GM21737 (cell line): ENCODE measurements around the gene SSRP1.
"Not testable (repeated sequence)": the region's sequence is repeated elsewhere in the genome, so short reads cannot be mapped to it uniquely, and the experiment has no call there.

Experiments used
- ATAC-seq: cut with Tn5 transposase; IDR thresholded peaks from one replicate; pipeline ENCODE4 v1.9.1; 2021; ENCODE audit warnings: mild to moderate bottlenecking, moderate library complexity; ENCODE audit not compliant: unreplicated experiment

SSRP1 gene

DNA sequence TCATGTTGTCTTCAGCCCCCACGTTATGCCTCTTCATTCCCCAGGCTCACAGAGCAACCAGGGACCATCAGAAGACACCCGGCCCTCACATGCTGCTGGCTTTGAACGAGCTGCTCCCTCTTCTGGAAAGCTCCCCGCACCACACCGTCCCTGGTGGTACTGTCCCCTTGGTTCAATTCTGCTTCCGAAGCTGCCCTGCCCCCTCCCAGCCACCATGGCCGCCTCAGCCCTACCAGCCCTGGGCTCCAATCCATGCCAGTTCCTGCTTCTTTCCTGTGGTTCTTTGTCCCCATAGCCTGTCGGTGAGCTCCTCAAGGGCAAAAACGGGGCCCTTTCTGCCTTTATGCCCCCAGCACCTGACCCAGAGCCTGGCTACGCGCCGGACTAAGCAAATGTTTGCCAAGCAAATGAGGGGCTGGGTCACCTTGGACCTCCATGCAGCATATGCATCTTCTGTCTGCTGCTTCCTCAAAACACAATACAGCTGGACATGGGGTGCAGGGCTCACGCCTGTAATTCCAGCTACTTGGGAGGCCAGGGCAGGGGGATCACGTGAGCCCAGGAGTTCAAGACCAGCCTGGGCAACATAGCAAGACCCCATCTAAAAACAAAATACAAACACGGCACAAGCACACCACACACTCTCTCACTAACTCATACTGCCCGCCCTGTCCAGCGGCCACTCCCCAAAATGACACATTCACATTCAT, 32.3 kb downstream of the SSRP1 start:
- no peak for ATAC-seq

DNA sequence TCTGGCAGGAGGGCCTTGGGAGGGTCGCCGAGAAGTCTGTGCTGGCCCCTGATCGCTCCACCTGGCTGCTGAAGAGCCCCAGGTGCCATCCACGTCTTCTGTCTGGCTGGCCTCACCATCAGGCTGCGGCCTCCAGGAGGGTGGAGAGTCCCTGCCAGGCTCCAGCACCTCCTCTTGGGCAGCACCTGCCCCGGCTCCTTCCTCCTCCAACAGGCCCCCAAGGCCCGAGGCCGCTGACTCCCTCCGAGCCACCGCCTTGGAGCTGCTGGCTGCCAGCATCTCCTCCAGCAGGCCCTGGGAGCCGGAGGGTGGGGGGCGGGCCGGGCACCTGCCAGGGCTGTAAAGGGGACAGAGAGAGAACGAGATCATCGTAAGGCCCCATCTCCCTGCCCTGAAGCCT, 33.2 kb downstream of the SSRP1 start:
- no peak for ATAC-seq

DNA sequence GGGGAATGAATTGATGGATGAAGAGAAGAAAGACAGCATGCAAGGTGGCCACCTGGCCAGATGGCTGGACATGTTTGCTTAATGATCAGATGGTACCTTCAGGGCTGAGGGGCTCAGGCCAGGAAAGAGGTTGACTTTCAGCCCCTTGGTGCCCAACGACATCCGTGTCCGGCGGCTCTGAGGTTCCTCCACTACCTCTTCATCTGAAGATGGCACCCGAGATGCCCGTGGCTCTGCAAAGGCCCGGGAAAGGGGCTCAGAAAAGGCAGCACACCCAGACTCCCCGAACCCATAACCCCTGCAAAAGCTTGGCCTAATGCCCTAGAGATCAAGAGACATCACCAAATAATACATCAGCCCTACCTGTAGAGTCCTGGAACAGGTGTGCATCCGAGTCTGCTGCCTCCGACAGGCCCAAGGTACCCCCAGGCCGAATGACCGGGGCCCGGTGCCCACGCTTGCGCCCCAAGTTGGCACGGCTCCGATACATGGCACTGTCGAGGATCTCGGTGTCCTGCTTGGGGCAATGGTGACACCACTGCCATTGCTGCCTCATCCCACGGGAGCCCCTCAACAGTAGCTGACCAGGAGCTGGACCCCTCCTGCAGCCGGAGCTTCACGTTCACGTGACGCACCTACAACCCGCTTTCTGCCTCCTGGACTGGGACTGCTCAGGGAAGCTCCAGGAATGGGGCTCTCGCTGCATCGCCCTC, 33.8 kb downstream of the SSRP1 start:
- no peak for ATAC-seq

DNA sequence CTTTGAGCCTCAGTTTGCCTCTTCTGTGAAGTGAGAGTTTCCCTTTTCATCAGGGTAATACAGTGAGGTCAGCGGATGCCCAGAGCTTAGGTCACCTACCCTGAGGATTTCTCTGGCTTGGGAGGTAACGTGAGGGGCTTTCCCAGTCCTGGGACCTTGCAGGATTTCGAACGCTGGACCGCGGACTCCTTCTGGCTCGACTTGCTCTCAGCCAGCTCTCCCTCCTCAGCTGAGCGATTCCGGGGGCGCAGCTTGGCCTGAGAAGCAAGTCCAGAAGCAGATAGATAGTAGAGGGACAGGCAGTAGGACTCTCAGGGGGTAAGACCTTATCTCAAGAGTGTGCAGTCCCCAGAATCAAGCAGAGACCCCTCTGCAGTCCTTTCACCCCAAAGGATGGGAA, 34.9 kb downstream of the SSRP1 start:
- ATAC-seq, result no peak

DNA sequence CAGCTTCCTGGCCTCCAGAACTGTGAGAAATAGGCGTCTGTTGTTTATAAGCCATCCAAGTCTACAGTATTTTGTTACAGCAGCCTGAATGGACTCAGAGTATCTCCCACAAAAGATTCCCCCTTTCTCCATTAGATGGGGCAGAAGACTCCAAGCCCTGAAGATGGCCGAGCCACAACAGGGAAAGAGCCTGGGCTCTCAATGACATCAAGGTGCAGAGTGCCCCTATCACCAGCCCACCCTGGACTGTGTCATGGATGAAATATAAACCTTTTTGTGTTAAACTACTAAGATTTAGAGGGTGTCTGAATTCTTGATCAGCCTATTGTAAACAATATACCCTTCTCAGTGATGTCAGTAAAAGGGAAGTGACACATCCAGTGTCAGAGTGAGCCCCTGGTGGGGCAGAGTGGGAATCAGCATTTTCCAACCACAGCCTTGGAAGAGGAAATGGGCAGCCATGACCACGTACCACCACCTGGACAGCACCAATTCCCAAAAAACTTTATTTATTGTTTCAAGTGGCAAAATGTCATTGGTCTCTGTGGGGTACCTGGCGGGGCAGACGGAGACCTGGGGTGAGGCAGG, 36.4 kb downstream of the SSRP1 start:
- ATAC-seq, result no peak

DNA sequence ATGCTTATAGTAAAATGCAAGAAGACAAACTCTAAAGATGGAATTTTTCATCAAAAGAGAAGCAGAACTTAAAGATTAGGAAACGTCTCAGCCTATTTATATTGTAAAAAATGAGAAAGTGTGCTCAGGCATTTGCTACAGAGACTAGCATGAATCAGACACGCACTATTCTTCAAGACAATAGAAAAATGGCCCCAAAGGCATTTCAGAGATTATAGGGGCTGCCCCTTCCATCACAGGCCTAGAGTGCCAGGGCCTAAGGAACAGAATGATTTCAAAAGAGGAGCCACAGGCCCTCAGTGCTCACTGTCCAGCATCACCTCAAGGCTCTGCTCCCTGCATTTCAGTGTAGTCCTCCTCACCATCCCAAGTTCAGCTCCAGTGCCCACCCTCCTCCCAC, 38.5 kb downstream of the SSRP1 start:
- ATAC-seq, result no peak

DNA sequence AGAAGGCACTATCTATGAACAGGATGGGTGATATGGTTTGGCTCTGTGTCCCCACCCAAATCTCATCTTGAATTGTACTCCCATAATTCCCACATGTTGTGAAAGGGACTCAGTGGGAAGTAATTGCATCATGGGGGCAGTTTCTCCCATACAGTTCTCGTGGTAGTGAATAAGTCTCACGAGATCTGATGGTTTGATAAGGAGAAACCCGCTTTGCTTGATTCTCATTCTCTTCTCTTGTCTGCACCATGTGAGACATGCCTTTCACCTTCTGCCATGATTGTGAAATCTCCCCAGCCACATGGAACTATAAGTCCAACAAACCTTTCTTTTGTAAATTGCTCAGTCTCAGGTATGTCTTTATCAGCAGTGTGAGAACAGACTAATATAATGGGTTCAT, 39.5 kb downstream of the SSRP1 start:
- ATAC-seq, result not testable (repeated sequence)

DNA sequence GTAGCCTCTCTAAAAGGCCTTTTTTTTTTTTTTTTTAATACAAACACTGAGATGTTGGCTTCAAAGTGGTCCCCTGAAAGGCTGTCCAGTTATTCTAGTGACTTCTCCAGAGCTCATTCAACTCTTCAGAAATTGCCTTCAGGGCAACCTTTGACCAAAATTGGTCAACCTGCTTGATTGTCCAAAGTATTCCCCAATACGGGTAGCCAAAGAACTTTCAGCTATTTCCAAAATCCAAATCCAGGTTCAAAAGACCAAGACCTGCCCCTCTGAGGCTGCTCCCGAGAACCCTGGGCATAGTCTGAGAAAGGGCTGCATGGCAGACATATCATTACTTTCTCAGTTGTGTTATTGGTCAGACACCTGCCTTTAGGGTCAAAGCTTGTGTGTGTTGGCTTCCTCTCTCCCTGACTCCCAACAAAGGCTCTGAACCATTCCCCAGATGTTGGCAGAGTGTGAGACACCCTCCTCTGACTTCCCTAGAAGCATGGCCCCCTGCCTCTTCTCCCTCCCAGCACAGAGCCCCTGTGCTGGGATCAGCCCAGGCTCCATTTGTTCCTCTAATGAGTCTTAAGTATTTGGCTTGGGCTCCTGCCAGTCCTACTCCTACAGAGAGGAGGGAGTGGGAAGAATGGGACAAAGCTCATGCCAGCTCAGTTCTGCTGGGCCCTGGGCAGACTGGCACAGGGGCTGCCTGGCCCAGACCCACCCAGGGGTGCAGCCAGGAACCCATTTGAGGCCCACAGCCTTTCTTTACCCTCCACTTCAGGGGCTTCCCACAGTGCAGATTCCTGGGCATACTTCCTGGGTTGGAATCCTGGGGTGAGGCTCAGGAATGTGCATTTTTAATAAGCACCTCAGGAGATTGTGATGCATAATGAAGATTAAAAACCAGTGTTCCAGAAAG, 41.2 kb downstream of the SSRP1 start:
- no peak for ATAC-seq

DNA sequence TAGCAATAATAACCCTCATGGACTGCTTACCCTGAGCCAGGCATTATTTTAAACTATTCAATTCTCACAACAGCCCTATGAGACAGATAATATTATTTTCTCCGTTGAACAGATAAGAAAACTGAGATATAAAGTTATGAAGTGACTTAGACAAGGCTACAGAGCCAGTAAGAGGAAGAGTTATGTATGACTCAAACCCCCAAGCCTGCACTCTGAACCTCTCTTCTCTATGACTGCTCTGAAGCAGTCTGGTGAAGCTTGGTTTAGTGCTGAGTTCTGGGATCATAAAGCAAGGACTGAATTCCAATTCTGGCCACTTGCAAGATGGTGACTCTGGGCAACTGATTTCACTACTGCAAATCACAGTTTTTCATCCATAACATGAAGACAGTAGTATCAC, 45.4 kb downstream of the SSRP1 start:
- no peak for ATAC-seq

DNA sequence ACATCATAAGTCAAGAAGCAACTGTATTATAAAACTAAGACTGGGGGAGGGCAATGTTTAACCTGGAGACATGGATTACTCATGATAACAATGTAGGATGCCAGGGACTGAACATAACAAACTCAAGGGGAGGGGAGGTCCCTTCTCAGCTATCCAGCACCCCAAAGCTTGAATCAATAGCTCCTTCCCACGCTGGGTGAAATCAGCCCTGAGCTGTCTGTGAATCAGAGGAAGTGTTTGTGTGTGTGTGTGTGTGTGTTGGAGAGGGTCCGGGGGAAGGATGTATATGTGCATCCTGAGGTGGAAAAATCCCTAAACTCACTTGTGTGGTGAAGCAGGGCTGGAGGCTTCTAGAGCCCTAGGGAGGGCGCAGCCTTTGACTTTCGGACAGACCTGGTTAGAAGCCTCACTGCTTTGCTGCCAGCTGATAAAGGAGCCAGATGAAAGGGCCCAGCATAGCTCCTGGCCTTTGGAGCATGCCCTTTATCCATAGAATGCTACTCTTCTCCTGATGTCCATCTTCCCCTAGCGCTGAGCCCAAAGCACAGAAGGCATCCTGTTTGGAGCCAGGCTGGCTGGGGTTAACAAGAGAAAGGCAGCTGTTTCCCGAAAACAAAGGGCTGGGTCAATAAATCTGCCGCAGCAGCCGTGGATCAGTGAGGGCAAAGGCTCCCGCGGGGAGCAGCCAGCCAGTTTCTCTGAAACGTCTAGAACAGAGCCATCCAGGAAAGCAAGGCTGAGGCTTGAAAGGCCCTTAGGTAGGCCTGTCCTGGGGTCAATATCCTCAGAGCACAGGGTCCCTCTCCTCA, 46.7 kb downstream of the SSRP1 start:
- ATAC-seq, result no peak

DNA sequence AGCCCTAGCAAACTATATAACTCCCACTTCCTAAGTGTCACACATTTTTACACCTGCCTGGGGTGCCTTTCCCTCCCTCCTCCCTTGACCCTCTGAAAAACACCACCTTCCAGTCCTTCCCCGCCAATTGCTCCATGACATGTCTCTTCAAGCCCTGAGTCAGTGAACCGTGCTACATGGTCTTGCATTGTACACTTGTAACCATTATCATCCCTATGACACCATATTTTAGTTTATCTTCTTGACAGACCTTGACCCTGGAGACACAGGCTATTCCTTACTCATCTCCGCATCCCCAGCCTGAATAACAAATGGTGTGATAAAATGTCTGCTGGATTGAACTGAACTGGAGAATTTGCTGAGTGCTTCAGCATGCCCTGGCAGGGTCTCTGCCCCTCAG, 47.8 kb downstream of the SSRP1 start:
- no peak for ATAC-seq

DNA sequence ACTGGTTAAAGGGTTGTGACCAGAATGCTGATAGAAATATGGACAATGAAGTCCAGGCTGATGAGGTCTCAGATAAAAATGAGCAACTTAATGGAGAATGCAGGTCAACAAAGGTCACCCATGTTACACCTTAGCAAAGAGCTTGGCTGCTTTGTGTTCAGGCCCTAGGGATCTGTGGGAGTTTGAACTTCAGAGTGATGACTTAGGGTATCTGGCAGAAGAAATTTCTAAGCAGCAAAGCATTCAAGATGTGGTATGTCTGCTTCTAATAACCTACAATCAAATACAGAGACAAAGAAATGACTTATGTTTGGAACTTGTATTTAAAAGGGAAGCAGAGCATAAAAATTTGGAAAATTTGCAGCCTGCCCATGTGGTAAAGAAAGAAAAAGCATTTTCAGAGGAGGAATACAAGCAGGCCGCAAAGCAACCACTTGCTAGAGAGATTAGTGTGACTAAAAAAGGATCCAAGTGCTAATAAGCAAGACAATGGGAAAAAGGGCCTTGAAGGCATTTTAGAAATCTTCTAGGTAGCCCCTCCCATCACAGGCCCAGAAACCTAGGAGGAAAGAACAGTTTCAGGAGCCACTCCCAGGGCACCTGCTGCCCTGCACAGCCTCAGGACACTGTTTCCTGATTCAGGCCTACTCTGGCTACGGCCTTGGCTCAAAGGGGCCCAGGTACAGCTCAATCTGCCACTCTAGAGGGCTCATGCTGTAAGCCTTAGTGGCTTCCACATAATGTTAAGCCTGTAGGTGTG, 52.3 kb downstream of the SSRP1 start:
- no peak for ATAC-seq

DNA sequence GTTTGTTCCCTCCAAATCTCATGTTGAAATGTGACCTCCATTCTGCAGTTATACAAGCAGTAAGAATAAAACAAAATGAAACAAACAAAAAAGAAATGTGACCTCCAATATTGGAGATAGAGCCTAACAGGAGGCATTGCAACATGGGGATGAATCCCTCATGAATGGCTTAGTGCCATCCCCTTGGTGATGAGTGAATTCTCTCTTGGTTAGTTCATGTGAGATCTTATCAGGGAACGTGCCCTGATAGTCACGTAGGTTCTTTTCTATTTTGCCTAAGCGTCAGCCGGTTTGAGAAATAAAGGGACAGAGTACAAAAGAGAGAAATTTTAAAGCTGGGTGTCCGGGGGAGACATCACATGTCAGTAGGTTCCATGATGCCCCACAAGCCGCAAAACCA, 54.1 kb downstream of the SSRP1 start:
- not testable (repeated sequence) for ATAC-seq

DNA sequence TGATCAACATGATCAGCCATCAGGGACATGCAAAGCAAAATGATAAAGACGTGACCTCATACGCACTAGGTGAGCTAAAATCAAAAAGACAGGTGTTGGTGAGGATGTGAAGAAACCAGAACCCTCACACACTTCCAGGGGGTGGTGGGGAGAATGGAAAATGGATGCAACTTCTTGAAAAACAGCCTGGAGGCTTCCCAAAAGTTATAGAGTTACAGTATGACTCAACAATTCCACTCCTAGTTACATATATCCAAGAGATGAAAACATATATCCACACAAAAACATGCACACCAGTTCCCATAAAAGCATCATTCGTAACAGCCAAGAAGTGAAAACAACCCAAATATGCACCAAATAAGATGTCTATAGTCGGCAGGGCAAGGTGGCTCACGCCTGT, 56.6 kb downstream of the SSRP1 start:
- no peak for ATAC-seq

DNA sequence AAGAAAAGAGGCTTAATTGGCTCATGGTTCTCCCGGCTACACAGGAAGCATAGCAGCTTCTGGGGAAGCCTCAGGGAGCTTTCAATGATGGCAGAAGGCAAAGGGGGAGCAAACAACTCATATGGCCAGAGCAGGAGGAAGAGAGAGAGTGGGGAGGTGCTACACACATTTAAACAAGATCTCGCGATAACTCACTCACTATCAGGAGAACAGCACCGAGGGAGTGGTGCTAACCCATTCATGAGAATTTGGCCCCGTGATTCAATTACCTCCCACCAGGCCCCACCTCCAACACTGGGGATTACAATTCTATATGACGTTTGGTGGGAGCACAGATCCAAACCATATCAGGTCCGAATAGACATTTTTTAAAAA, 57.0 kb downstream of the SSRP1 start:
- ATAC-seq, result no peak

DNA sequence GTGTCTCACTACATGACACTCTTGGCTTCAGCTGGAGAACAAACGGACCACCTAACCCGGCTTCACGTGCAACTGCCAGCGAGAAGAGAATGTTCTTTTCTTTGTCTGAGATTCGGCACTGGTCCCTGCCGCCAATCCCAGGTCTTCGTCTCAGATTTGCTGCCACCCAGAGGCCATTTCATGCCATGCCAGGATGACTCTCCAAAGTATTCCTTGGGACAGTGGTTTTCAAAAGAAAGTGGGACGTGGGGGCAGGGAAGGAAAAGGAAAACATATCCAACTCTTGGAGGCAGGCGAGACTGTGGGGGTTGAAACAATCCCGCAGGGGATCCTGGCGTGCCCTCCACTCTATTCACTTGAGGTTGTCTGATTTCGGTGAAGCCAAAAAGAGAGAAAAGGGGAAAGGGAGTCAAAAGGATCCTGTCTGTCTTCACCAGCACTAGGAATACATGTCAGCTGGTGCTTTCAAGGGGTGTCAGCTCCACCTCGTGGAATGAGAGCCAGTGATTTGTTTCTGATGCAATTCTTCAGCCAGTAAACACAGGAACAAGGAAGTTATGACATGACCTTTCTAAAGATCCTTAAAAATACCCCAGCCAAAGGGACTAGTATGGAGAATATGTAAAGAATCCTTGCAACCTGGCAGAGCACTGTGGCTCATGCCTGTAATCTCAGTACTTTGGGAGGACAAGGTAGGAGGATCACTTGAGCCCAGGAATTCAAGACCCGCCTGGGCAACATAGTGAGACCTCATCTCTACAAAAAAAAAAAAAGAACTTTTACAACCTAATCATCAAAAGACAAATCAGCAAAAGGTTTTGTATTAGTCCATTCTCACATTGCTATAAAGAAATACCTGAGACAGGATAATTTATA, 57.6 kb downstream of the SSRP1 start:
- ATAC-seq, result peak; percentile 64

DNA sequence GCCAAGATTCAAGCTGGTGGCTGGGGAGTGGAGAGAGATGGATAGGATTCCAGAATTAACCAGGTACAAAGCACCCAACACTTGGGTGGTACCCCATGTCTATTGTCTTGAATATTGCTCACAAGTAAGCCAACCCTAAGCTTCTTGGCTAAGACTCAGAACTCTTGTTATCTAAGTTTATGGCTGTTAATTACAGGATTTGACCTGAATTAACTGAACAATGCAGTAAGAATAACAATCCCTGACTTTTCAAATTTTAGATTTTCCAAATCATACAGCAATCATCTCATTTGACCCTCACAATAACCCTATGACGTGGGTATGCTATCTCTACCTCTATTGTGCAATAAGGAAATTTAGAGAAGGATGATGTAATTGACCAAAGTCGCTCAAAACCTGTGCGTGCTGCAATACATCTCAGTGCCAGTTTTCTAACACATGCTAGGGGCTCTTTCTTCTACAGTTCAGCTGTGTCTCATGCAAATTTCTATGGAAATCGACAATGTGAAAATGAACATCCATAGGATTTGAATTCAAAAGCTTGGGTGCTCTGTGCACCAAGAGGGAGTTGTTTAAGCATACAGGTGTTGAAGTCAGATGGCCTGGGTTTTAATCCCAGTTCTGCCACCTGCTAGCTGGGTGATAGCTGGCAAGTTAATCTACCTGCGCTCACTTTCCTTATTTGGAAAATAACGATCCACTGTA, 58.6 kb downstream of the SSRP1 start:
- no peak for ATAC-seq
